ENCODE results near the gene LCN2.

The LCN2 gene

DNA sequence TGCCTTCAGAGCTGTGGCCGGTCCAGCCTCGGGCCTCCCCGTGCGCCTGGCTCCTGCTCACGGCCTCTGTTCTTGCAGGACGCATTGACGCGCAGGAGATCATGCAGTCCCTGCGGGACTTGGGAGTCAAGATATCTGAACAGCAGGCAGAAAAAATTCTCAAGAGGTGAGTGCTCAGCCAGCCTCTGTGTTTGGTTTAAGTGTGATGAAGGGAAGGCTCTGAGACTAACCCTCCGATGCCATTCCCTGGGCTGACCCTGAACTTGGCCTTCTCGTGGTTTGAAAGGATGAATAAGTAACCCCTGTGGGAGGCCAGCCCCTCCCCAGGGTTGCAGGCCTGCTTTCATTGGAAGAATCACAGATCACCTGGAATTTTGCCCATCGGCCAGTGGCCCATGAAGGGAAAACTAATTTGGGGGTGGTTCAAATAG is 48.0 kb upstream of the LCN2 start:
- Histone ChIP-seq H3K36me3 (ENCODE audit: low read length) (no peaks in the 10 kb centered on the region), H3K9me2 (replicated peaks; ENCODE audit: insufficient read depth, low read length) (no peaks in the 10 kb centered on the region), H3K79me2 (ENCODE audit: insufficient read depth, low read length) (peaks cover 38% of the 10 kb centered on the region), H3K27ac (ENCODE audit: low read depth, low read length) (no peak overlapping the region), H3K4me3 (ENCODE audit: insufficient read depth, low read length, poor library complexity, severe bottlenecking) (no peak overlapping the region), H4K20me1 (ENCODE audit: low read depth, low read length) (no peaks in the 10 kb centered on the region), H3K4me2 (ENCODE audit: low read depth, low read length, poor library complexity, severe bottlenecking) (no peak overlapping the region), H3K9ac (ENCODE audit: low read length) (no peak overlapping the region), H2AFZ (ENCODE audit: low read depth, low read length, severe bottlenecking) (no peak overlapping the region), H3K9me3 (ENCODE audit: insufficient read depth, low read length) (no peaks in the 10 kb centered on the region), H3F3A (ENCODE audit: insufficient read depth) (no peaks in the 10 kb centered on the region), H3K27me3 (ENCODE audit: low read length) (no peaks in the 10 kb centered on the region)
- TF ChIP-seq, protein P1, sequence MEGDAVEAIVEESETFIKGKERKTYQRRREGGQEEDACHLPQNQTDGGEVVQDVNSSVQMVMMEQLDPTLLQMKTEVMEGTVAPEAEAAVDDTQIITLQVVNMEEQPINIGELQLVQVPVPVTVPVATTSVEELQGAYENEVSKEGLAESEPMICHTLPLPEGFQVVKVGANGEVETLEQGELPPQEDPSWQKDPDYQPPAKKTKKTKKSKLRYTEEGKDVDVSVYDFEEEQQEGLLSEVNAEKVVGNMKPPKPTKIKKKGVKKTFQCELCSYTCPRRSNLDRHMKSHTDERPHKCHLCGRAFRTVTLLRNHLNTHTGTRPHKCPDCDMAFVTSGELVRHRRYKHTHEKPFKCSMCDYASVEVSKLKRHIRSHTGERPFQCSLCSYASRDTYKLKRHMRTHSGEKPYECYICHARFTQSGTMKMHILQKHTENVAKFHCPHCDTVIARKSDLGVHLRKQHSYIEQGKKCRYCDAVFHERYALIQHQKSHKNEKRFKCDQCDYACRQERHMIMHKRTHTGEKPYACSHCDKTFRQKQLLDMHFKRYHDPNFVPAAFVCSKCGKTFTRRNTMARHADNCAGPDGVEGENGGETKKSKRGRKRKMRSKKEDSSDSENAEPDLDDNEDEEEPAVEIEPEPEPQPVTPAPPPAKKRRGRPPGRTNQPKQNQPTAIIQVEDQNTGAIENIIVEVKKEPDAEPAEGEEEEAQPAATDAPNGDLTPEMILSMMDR (IDR thresholded peaks at IDR 0.05; ENCODE audit: insufficient read depth, low read length, poor library complexity, severe bottlenecking), result no peak
- no peak for TF ChIP-seq EZH2phosphoT487 (conservative IDR thresholded peaks at IDR 0.05; ENCODE audit: low read length)

DNA sequence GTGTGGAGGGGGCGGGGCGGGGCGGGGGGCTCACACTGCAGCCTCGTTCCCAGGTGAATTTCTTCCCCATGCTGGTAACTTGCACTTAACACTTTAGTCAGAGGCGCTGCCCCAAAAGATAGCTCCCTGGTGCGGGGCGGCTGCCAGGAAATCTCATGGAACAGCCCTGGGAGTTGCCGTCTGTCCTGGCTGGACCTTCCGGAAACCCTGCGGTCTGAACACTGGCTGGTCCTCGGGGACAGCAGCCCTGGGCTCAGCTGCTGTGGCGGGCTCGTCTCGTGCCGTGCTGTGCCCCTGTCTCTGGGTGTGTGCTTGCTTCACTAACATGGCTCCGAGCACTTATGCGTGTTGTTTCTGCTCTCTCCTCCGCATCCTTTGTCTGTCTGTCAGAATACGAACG is 47.6 kb upstream of the LCN2 start:
- H3K9ac ChIP-seq (ENCODE audit: low read length), result no peak overlapping the region
- peaks cover 34% of the 10 kb centered on the region for H3K79me2 ChIP-seq (ENCODE audit: insufficient read depth, low read length)
- no peak overlapping the region for H2AFZ ChIP-seq (ENCODE audit: low read depth, low read length, severe bottlenecking)
- no peak overlapping the region for H3K27ac ChIP-seq (ENCODE audit: low read depth, low read length)
- TF ChIP-seq EZH2phosphoT487 (conservative IDR thresholded peaks at IDR 0.05; ENCODE audit: low read length), result no peak
- TF ChIP-seq, protein P1 (IDR thresholded peaks at IDR 0.05; ENCODE audit: insufficient read depth, low read length, poor library complexity, severe bottlenecking), result no peak
- H3K27me3 ChIP-seq (ENCODE audit: low read length), result no peaks in the 10 kb centered on the region
- no peaks in the 10 kb centered on the region for H4K20me1 ChIP-seq (ENCODE audit: low read depth, low read length)
- no peak overlapping the region for H3K4me3 ChIP-seq (ENCODE audit: insufficient read depth, low read length, poor library complexity, severe bottlenecking)
- no peaks in the 10 kb centered on the region for H3K9me3 ChIP-seq (ENCODE audit: insufficient read depth, low read length)
- no peaks in the 10 kb centered on the region for H3F3A ChIP-seq (ENCODE audit: insufficient read depth)
- H3K4me2 ChIP-seq (ENCODE audit: low read depth, low read length, poor library complexity, severe bottlenecking), result no peak overlapping the region
- no peaks in the 10 kb centered on the region for H3K9me2 ChIP-seq (replicated peaks; ENCODE audit: insufficient read depth, low read length)
- no peaks in the 10 kb centered on the region for H3K36me3 ChIP-seq (ENCODE audit: low read length)

DNA sequence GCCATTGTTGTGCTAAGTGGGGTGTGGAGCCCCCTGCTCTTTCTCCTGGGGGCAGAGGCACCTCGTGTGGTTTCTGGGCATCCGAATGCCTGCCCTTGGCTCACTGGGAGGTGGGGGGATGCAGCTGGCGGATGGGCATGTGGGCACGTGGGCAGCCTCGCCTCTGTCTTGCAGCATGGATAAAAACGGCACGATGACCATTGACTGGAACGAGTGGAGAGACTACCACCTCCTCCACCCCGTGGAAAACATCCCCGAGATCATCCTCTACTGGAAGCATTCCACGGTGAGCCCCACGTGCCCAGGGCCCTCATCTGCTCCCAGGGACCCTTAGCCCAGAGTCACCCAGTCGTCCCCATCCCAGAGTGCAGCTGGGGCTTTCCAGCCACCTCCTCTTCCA is 47.1 kb upstream of the LCN2 start:
- no peak overlapping the region for H3K9ac ChIP-seq (ENCODE audit: low read length)
- no peak overlapping the region for H3K27ac ChIP-seq (ENCODE audit: low read depth, low read length)
- no peaks in the 10 kb centered on the region for H4K20me1 ChIP-seq (ENCODE audit: low read depth, low read length)
- no peak overlapping the region for H2AFZ ChIP-seq (ENCODE audit: low read depth, low read length, severe bottlenecking)
- no peaks in the 10 kb centered on the region for H3K9me2 ChIP-seq (replicated peaks; ENCODE audit: insufficient read depth, low read length)
- H3K4me2 ChIP-seq (ENCODE audit: low read depth, low read length, poor library complexity, severe bottlenecking), result no peak overlapping the region
- H3K36me3 ChIP-seq (ENCODE audit: low read length), result no peaks in the 10 kb centered on the region
- H3K27me3 ChIP-seq (ENCODE audit: low read length), result no peaks in the 10 kb centered on the region
- no peaks in the 10 kb centered on the region for H3F3A ChIP-seq (ENCODE audit: insufficient read depth)
- no peak overlapping the region for H3K4me3 ChIP-seq (ENCODE audit: insufficient read depth, low read length, poor library complexity, severe bottlenecking)
- H3K79me2 ChIP-seq (ENCODE audit: insufficient read depth, low read length), result peaks cover 29% of the 10 kb centered on the region
- no peaks in the 10 kb centered on the region for H3K9me3 ChIP-seq (ENCODE audit: insufficient read depth, low read length)
- TF ChIP-seq EZH2phosphoT487 (conservative IDR thresholded peaks at IDR 0.05; ENCODE audit: low read length), result no peak
- TF ChIP-seq, protein P1 (IDR thresholded peaks at IDR 0.05; ENCODE audit: insufficient read depth, low read length, poor library complexity, severe bottlenecking), result no peak
